ENCODE results near the gene TMEM120A. TPM values are rescaled to one million over a fixed set of nuclear protein-coding genes. Genes with fewer than 3 reads are reported as not detected.

The TMEM120A gene
- total and polyA plus RNA-seq, 10 of the 15 experiments (the other 5 are each of a cell fraction or from before 2014, with no cell fraction given): 0.43 to 86.6 (median 18.5) TPM

DNA sequence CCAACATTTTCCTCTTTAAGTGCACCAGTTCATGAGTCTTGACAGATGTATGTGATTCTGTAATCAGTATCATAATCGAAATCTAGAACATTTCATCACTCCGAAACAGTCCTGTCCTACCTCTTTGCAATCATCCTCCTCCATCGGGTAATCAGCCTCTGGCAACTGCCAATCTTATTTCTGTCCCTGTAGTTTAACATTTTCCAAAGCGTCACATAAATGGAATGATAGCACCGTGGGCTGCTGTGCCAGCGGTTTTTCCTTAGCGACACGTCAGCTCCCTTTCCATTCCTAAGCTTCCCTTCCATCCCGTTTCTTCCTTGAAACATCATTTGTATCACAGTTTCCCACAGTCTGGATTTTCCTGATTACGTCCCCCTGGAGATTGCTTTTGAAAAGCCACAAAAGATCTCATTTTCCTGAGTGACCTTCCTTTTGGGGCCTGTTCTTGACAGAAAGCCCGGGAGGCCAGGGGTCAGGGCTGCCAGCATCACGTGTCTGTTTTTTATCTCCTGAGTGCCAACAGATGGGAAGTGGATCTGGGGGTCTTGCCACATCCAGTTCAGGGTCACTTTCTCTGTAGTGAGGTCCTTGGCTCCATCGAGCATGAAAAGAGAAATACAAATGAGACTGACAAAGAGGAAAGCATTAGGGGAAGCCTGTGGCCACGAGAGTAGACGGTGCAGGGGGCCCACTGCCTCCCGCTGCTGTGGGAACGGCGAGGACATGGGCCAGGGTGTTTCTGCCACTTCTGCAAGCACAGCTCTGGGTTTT is 31.6 kb downstream of the TMEM120A start:
- no peak overlapping the region for H3K4me3 ChIP-seq
- no TSS peak for BruUV-seq (replicated peaks)
- intact Hi-C loops (cut with micrococcal nuclease; ENCODE audit: unreplicated experiment): no loop called here
- in situ Hi-C loops (cut with MboI): no loop called here
- no peak for FAIRE-seq
- no peak overlapping the region for H3K27ac ChIP-seq (ENCODE audit: control insufficient read depth, insufficient read depth)
- H3K36me3 ChIP-seq (ENCODE audit: control insufficient read depth in 2 of 2, insufficient read depth in 2 of 2, low read length in 1 of 2): peaks cover 0 to 4% of the 10 kb centered on the region in 2 experiments; a peak in 3 of 4 replicates
- H3K9ac ChIP-seq (ENCODE audit: control insufficient read depth, insufficient read depth, low read length): no peak overlapping the region
- no peaks in the 10 kb centered on the region for H3K27me3 ChIP-seq (replicated peaks in 1 of 2; ENCODE audit: control insufficient read depth in 2 of 2, insufficient read depth in 2 of 2, low read length in 1 of 2)
- no peaks in the 10 kb centered on the region for H3K4me1 ChIP-seq (ENCODE audit: control insufficient read depth, insufficient read depth, low read length)
- no peak for DNase-seq (ENCODE audit: low read depth, low spot score)
- no peak for ATAC-seq
- TF ChIP-seq, protein P1, sequence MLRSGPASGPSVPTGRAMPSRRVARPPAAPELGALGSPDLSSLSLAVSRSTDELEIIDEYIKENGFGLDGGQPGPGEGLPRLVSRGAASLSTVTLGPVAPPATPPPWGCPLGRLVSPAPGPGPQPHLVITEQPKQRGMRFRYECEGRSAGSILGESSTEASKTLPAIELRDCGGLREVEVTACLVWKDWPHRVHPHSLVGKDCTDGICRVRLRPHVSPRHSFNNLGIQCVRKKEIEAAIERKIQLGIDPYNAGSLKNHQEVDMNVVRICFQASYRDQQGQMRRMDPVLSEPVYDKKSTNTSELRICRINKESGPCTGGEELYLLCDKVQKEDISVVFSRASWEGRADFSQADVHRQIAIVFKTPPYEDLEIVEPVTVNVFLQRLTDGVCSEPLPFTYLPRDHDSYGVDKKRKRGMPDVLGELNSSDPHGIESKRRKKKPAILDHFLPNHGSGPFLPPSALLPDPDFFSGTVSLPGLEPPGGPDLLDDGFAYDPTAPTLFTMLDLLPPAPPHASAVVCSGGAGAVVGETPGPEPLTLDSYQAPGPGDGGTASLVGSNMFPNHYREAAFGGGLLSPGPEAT (IDR thresholded peaks at IDR 0.05; ENCODE audit: low read depth): no peak
- TF ChIP-seq USF2 (IDR thresholded peaks at IDR 0.05; ENCODE audit: borderline replicate concordance, low read depth, low read length) (no peak), ZNF622 (IDR thresholded peaks at IDR 0.05) (no peak), BCLAF1 (IDR thresholded peaks at IDR 0.05) (no peak), MLLT1 (IDR thresholded peaks at IDR 0.05) (no peak), SIN3A (IDR thresholded peaks at IDR 0.05; ENCODE audit: low read depth, low read length) (no peak), ATF2 (IDR thresholded peaks at IDR 0.05; ENCODE audit: low read length) (no peak), SMC3 (IDR thresholded peaks at IDR 0.05; ENCODE audit: borderline replicate concordance, low read length) (no peak), EGR1 (IDR thresholded peaks at IDR 0.05; ENCODE audit: borderline replicate concordance in 1 of 2, low read depth in 2 of 2, low read length in 2 of 2) (no peak), PML (IDR thresholded peaks at IDR 0.05; ENCODE audit: low read length) (no peak), NFYB (IDR thresholded peaks at IDR 0.05; ENCODE audit: insufficient read depth, low read depth, low read length) (no peak)
- ChIA-PET SMC1A (ENCODE audit: uncharacterized antibody, unreplicated experiment) (no interaction called here), RAD21 (ENCODE audit: unreplicated experiment) (no interaction called here), POLR2A (no interaction called here), CTCF (no interaction called here)
- 78% methylated on average over 18 of the region's 18 CpGs for WGBS (ENCODE audit: insufficient coverage, insufficient replicate concordance, low lambda C conversion rate, missing lambda C conversion rate)
- no peaks in the 10 kb centered on the region for H4K20me1 ChIP-seq (ENCODE audit: control insufficient read depth, insufficient read depth)
- H3K4me2 ChIP-seq (ENCODE audit: control insufficient read depth, insufficient read depth): no peak overlapping the region
- no peaks in the 10 kb centered on the region for H3K9me3 ChIP-seq (replicated peaks; ENCODE audit: control insufficient read depth, insufficient read depth, low read length)
- no peaks in the 10 kb centered on the region for H3K79me2 ChIP-seq (ENCODE audit: control insufficient read depth, insufficient read depth, low read length)
- no peak overlapping the region for H2AFZ ChIP-seq (ENCODE audit: control insufficient read depth, low read depth, low read length)

Data from GM12878 (cell line).